Measurements from ENCODE around the gene RS1. TPM values are rescaled to one million over a fixed set of nuclear protein-coding genes. Genes with fewer than 3 reads are reported as not detected.

RS1 gene
- total and polyA plus RNA-seq, 9 of the 15 experiments (the other 6 are each of a cell fraction or from before 2014, with no cell fraction given): not detected

GRCh38 chrX:18719852-18720251 lies 47.9 kb upstream of the RS1 start (continued):
- TF ChIP-seq, protein P1, sequence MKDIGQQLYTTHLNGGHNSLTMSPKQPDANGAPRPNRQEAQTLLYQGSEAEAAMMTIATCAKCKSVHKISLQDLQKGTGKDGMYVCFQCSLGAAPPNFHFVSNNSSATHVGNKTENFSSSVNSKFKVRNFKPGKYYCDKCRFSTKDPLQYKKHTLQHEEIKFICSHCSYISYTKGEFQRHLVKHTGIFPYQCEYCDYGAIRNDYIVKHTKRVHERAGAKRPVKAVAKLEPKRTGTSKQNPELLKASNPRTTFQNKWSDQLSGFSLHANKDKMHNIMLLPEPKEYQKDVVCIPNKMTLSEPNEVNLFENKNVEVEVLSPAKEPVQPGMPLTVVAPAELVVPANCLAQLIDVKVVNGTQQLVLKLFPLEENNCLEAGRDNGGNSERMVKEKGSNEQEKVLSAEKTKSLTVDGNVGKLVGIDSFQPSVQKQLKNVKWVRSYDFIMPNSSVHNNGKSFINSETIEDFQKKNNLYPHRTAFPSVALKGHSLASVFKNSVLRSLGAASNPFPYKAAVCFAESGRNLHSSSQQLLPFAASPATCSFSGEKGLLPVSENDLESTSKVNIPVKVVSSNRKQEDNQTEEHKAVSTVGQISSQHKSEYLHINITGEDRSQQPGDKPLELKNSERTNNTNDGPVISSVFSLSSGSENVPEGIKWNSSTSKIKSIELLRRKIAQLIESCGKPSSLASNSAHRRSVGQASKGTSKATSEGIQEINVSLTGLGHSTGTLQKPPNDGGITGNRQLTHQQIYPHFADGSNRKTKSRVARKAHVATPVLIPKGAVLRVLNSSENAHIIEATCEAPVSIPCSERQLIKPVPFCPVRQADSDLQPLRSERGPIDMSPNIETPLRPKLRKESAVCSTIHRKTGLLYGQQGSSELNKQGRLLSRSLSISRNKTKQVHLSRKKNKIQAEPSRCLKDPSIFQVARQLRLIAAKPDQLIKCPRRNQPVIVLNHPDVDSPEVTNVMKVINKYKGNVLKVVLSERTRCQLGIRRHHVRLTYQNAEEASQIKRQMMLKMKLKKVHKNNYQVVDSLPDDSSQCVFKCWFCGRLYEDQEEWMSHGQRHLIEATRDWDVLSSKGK (CRISPR knock-in tag; IDR thresholded peaks at IDR 0.05): no peak
- TF ChIP-seq POLR2G (IDR thresholded peaks at IDR 0.05; ENCODE audit: low read depth, low read length): no peak
- no peak for TF ChIP-seq EHMT2 (IDR thresholded peaks at IDR 0.05)
- no peak for TF ChIP-seq TFAP4 (CRISPR knock-in tag; IDR thresholded peaks at IDR 0.05; ENCODE audit: borderline replicate concordance)
- TF ChIP-seq, protein P2, sequence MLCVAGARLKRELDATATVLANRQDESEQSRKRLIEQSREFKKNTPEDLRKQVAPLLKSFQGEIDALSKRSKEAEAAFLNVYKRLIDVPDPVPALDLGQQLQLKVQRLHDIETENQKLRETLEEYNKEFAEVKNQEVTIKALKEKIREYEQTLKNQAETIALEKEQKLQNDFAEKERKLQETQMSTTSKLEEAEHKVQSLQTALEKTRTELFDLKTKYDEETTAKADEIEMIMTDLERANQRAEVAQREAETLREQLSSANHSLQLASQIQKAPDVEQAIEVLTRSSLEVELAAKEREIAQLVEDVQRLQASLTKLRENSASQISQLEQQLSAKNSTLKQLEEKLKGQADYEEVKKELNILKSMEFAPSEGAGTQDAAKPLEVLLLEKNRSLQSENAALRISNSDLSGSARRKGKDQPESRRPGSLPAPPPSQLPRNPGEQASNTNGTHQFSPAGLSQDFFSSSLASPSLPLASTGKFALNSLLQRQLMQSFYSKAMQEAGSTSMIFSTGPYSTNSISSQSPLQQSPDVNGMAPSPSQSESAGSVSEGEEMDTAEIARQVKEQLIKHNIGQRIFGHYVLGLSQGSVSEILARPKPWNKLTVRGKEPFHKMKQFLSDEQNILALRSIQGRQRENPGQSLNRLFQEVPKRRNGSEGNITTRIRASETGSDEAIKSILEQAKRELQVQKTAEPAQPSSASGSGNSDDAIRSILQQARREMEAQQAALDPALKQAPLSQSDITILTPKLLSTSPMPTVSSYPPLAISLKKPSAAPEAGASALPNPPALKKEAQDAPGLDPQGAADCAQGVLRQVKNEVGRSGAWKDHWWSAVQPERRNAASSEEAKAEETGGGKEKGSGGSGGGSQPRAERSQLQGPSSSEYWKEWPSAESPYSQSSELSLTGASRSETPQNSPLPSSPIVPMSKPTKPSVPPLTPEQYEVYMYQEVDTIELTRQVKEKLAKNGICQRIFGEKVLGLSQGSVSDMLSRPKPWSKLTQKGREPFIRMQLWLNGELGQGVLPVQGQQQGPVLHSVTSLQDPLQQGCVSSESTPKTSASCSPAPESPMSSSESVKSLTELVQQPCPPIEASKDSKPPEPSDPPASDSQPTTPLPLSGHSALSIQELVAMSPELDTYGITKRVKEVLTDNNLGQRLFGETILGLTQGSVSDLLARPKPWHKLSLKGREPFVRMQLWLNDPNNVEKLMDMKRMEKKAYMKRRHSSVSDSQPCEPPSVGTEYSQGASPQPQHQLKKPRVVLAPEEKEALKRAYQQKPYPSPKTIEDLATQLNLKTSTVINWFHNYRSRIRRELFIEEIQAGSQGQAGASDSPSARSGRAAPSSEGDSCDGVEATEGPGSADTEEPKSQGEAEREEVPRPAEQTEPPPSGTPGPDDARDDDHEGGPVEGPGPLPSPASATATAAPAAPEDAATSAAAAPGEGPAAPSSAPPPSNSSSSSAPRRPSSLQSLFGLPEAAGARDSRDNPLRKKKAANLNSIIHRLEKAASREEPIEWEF (CRISPR knock-in tag; IDR thresholded peaks at IDR 0.05): no peak
- TF ChIP-seq MBD1 (CRISPR knock-in tag; IDR thresholded peaks at IDR 0.05): no peak

All from K562 (cell line).